ENCODE measurements around the gene DENND1B.
A peak's percentile ranks its signal among the peaks of the same experiment; 100 is the strongest.

The DENND1B gene

GRCh38 chr1:197775282-197776262 lies at the start of gene DENND1B:
Gene DENND1B, minus strand, starts transcription at chr1:197775480. Its CDS starts 325 bp downstream, at chr1:197775155.
- DNase-seq, result peak; percentile 79

GRCh38 chr1:197814306-197814705 lies 39.0 kb upstream of the DENND1B start:
- DNase-seq, result no peak

- DNase-seq, result no peak
Measured at GRCh38 chr1:197813741-197814140, 38.5 kb upstream of the DENND1B start.

- no peak for DNase-seq
Measured at GRCh38 chr1:197811769-197812168, 36.5 kb upstream of the DENND1B start.

- DNase-seq, result no peak
Measured at GRCh38 chr1:197810812-197811211, 35.5 kb upstream of the DENND1B start.

- no peak for DNase-seq
Measured at GRCh38 chr1:197808880-197809279, 33.6 kb upstream of the DENND1B start.

GRCh38 chr1:197807739-197808453 lies 32.6 kb upstream of the DENND1B start:
- DNase-seq, result no peak

- DNase-seq, result no peak
Measured at GRCh38 chr1:197807216-197807615, 31.9 kb upstream of the DENND1B start.

- DNase-seq, result no peak
Measured at GRCh38 chr1:197806718-197807117, 31.4 kb upstream of the DENND1B start.

GRCh38 chr1:197801684-197802083 lies 26.4 kb upstream of the DENND1B start:
- no peak for DNase-seq

GRCh38 chr1:197801111-197801482 lies 25.8 kb upstream of the DENND1B start:
- no peak for DNase-seq

GRCh38 chr1:197800379-197801110 lies 25.3 kb upstream of the DENND1B start:
- DNase-seq, result no peak

GRCh38 chr1:197799271-197799670 lies 24.0 kb upstream of the DENND1B start:
- DNase-seq, result no peak

- no peak for DNase-seq
Measured at GRCh38 chr1:197798492-197798891, 23.2 kb upstream of the DENND1B start.

GRCh38 chr1:197797010-197797409 lies 21.7 kb upstream of the DENND1B start:
- no peak for DNase-seq

- DNase-seq, result no peak
Measured at GRCh38 chr1:197788741-197789739, 13.8 kb upstream of the DENND1B start.

- DNase-seq, result no peak
Measured at GRCh38 chr1:197787623-197788536, 12.6 kb upstream of the DENND1B start.

- no peak for DNase-seq
Measured at GRCh38 chr1:197787056-197787455, 11.8 kb upstream of the DENND1B start.

GRCh38 chr1:197786280-197786679 lies 11.0 kb upstream of the DENND1B start:
- DNase-seq, result no peak

- no peak for DNase-seq
Measured at GRCh38 chr1:197783510-197783948, 8.2 kb upstream of the DENND1B start.

All from hematopoietic multipotent progenitor cell treated with erythropoietin and hydrocortisone succinate and interleukin-3 and kit ligand, for 6 days (in vitro differentiated cells).